ENCODE measurements around the gene MRPL3. TPM values are rescaled to one million over a fixed set of nuclear protein-coding genes. Genes with fewer than 3 reads are reported as not detected.
A peak's percentile ranks its signal among the peaks of the same experiment; 100 is the strongest.

Gene MRPL3
- total and polyA plus RNA-seq, 2 experiments from 2014 or later: 115 to 120 TPM

DNA sequence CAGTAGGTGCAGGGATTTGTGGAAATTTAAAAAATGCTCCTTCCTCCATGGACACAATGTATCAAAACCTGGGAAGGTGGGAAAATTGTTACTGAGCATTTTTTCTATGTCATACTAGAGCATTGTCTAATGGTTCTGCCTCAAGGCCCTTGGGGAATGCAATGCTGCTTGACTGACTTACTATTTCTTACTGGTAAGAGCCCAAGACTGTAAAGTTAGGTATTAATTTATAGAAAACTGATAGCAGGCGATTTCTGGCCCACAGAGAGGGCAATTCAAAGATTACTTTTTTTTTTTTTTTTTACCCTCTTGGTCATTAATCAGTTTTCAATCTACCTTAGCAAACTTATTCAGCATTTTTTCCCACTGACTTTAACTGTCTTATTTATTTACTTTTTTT, 38.5 kb upstream of the MRPL3 start:
- no peak overlapping the region for H2AFZ ChIP-seq

DNA sequence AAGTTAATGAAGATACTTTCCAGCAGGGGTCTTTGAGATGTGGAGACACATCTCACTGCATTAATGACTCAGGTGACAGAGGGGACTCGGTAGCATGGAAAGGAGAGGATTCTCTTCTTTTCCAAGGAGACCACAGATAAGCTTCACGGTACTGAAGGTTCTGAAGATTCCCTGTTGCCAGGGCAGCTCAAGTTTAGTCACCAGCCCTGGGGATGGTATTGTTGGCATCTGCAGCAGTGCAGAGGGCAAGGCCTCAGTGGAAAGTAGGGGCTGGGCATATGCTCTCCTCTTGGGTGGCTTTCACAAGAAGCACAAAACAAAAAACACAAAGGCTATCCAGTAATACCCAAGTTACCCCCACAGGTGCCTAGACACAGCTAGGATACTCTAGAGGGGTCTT, 38.0 kb upstream of the MRPL3 start:
- H3K4me3 ChIP-seq: no peak overlapping the region
- no peak overlapping the region for H3K27ac ChIP-seq
- no peak for DNase-seq
- peaks cover 25% of the 10 kb centered on the region for H3F3A ChIP-seq (ENCODE audit: insufficient read depth)
- H2AFZ ChIP-seq: no peak overlapping the region
- no peaks in the 10 kb centered on the region for H4K20me1 ChIP-seq (ENCODE audit: insufficient read depth)
- no peaks in the 10 kb centered on the region for H3K9me2 ChIP-seq (ENCODE audit: insufficient read depth)
- H3K9me3 ChIP-seq (ENCODE audit: low read depth): no peaks in the 10 kb centered on the region
- H3K4me1 ChIP-seq (ENCODE audit: insufficient read depth): peaks cover 27% of the 10 kb centered on the region
- H3K27me3 ChIP-seq (replicated peaks; ENCODE audit: insufficient read depth): no peaks in the 10 kb centered on the region
- H3K4me2 ChIP-seq (ENCODE audit: unreplicated experiment): no peak overlapping the region
- no peaks in the 10 kb centered on the region for H3K79me2 ChIP-seq (ENCODE audit: insufficient read depth)
- H3K36me3 ChIP-seq (ENCODE audit: low read depth): no peaks in the 10 kb centered on the region
- H3K9ac ChIP-seq: no peak overlapping the region
- in situ Hi-C loops (cut with MboI): loop anchor here (25.0 kb wide), 1 partner anchor 471 kb away; no protein-coding TSS in a partner anchor
- TF ChIP-seq EZH2phosphoT487 (IDR thresholded peaks at IDR 0.05; ENCODE audit: insufficient read depth, low read depth) (no peak), EZH2 (IDR thresholded peaks at IDR 0.05; ENCODE audit: insufficient read depth, poor library complexity, severe bottlenecking) (no peak)
- 67 to 77% methylated on average over 2 of the region's 2 CpGs for WGBS, 2 experiments (ENCODE audit: low coverage in 1 of 2, low lambda C conversion rate in 2 of 2, missing lambda C conversion rate in 2 of 2)

More for the DNA sequence above, 38.5 kb upstream of the MRPL3 start:
- Histone ChIP-seq H3K4me3 (no peak overlapping the region), H3K4me1 (ENCODE audit: insufficient read depth) (peaks cover 27% of the 10 kb centered on the region), H3K27me3 (replicated peaks; ENCODE audit: insufficient read depth) (no peaks in the 10 kb centered on the region), H3K27ac (no peak overlapping the region), H3K36me3 (ENCODE audit: low read depth) (no peaks in the 10 kb centered on the region), H3K9me3 (ENCODE audit: low read depth) (no peaks in the 10 kb centered on the region), H3K4me2 (ENCODE audit: unreplicated experiment) (no peak overlapping the region), H3K9me2 (ENCODE audit: insufficient read depth) (no peaks in the 10 kb centered on the region), H3K9ac (no peak overlapping the region), H3K79me2 (ENCODE audit: insufficient read depth) (no peaks in the 10 kb centered on the region), H3F3A (ENCODE audit: insufficient read depth) (peaks cover 25% of the 10 kb centered on the region; the same call in 1 of the 2 replicates), H4K20me1 (ENCODE audit: insufficient read depth) (no peaks in the 10 kb centered on the region)
- in situ Hi-C loops (cut with MboI): loop anchor here (25.0 kb wide), 1 partner anchor 471 kb away; no protein-coding TSS in a partner anchor
- no peak for TF ChIP-seq EZH2 (IDR thresholded peaks at IDR 0.05; ENCODE audit: insufficient read depth, poor library complexity, severe bottlenecking)
- TF ChIP-seq EZH2phosphoT487 (IDR thresholded peaks at IDR 0.05; ENCODE audit: insufficient read depth, low read depth): no peak
- WGBS, 2 experiments (ENCODE audit: low coverage in 1 of 2, low lambda C conversion rate in 2 of 2, missing lambda C conversion rate in 2 of 2): 78 to 82% methylated on average over 1 of the region's 1 CpG
- DNase-seq: no peak

DNA sequence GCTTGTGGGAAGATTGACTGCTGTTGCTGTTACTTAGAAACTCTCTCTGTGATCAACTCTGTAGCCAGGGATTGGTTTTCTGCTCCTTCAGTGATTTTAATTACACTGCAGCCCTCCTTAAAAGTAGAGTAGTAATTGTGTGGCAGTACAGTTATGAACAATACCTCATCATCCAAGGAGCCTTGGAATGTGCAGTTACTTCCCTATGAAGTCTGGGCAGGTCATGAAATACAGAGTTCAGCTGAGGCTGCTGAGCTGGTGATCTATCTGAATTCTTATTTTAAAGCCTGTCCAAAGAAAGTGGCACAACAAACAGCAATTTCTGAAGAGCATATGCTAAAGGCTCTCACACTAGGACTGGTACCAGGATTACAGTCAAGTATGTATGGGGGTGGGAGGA, 37.4 kb upstream of the MRPL3 start:
- H3K4me2 ChIP-seq (ENCODE audit: unreplicated experiment): peak overlapping the region; percentile 17
- no peak overlapping the region for H2AFZ ChIP-seq
- H3K9me3 ChIP-seq (ENCODE audit: low read depth): no peaks in the 10 kb centered on the region
- H3K4me3 ChIP-seq: no peak overlapping the region
- H3K4me1 ChIP-seq (ENCODE audit: insufficient read depth): peaks cover 31% of the 10 kb centered on the region
- no peaks in the 10 kb centered on the region for H3K27me3 ChIP-seq (replicated peaks; ENCODE audit: insufficient read depth)
- peak; percentile 24 for DNase-seq
- in situ Hi-C loops (cut with MboI): loop anchor here (25.0 kb wide), 1 partner anchor 472 kb away; no protein-coding TSS in a partner anchor
- TF ChIP-seq EZH2 (IDR thresholded peaks at IDR 0.05; ENCODE audit: insufficient read depth, poor library complexity, severe bottlenecking) (no peak), EZH2phosphoT487 (IDR thresholded peaks at IDR 0.05; ENCODE audit: insufficient read depth, low read depth) (no peak)
- H3K36me3 ChIP-seq (ENCODE audit: low read depth): no peaks in the 10 kb centered on the region
- no peaks in the 10 kb centered on the region for H3K79me2 ChIP-seq (ENCODE audit: insufficient read depth)
- H3F3A ChIP-seq (ENCODE audit: insufficient read depth): peaks cover 25% of the 10 kb centered on the region
- H4K20me1 ChIP-seq (ENCODE audit: insufficient read depth): no peaks in the 10 kb centered on the region
- H3K27ac ChIP-seq: 0 out of 2 replicates have a peak overlapping the region, but pooled peaks have one; percentile 11
- H3K9me2 ChIP-seq (ENCODE audit: insufficient read depth): no peaks in the 10 kb centered on the region
- no peak overlapping the region for H3K9ac ChIP-seq

DNA sequence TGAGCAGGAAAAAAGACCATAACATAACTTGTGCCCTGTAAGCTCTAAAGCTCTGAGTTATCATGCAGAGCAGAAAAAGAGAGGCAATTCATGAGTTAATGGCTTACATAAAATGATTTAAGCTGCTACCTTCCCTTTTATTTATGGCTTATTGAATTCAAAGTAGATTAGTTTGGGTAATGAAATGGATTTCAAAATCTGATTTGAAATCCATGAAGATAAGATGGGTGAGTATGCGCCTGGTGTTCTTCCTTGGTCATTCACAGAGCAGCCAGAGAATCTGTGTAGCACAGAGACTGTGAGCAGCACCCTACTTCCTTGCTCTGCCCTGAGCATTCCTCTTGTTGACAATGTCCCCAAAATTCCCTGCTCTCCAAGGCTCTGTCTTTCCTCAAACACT, 36.2 kb upstream of the MRPL3 start:
- H3F3A ChIP-seq (ENCODE audit: insufficient read depth): peaks cover 21% of the 10 kb centered on the region
- H3K36me3 ChIP-seq (ENCODE audit: low read depth): no peaks in the 10 kb centered on the region
- H3K4me1 ChIP-seq (ENCODE audit: insufficient read depth): peaks cover 32% of the 10 kb centered on the region
- H3K27ac ChIP-seq: no peak overlapping the region
- H3K79me2 ChIP-seq (ENCODE audit: insufficient read depth): no peaks in the 10 kb centered on the region
- H2AFZ ChIP-seq: no peak overlapping the region
- WGBS, 2 experiments (ENCODE audit: low coverage in 1 of 2, low lambda C conversion rate in 2 of 2, missing lambda C conversion rate in 2 of 2): 90 to 95% methylated on average over 1 of the region's 1 CpG
- in situ Hi-C loops (cut with MboI): loop anchor here (25.0 kb wide), 1 partner anchor 473 kb away; no protein-coding TSS in a partner anchor
- no peaks in the 10 kb centered on the region for H3K9me3 ChIP-seq (ENCODE audit: low read depth)
- H4K20me1 ChIP-seq (ENCODE audit: insufficient read depth): no peaks in the 10 kb centered on the region
- TF ChIP-seq EZH2phosphoT487 (IDR thresholded peaks at IDR 0.05; ENCODE audit: insufficient read depth, low read depth) (no peak), EZH2 (IDR thresholded peaks at IDR 0.05; ENCODE audit: insufficient read depth, poor library complexity, severe bottlenecking) (no peak)
- no peak for DNase-seq
- H3K4me3 ChIP-seq: no peak overlapping the region
- H3K4me2 ChIP-seq (ENCODE audit: unreplicated experiment): no peak overlapping the region
- no peaks in the 10 kb centered on the region for H3K9me2 ChIP-seq (ENCODE audit: insufficient read depth)
- no peaks in the 10 kb centered on the region for H3K27me3 ChIP-seq (replicated peaks; ENCODE audit: insufficient read depth)
- H3K9ac ChIP-seq: no peak overlapping the region

DNA sequence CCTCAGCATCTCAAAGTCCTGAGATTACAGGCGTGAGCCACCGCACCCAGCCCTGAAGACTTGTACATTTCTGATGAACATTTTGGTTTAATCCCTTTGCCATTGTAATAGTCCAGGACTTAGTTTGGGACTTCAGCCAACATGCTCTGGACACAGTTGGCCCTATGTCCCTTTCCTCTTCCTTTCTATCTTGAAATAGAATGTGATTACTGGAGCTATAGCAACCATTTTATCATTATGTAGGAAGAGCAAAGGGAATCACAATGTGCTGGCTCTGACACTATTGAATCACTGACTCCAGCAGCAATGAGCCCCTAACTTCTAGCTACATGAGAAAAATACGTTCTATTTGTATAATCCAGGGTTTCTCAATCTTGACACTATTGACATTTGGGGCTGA, 34.8 kb upstream of the MRPL3 start:
- H3K27me3 ChIP-seq (replicated peaks; ENCODE audit: insufficient read depth): no peaks in the 10 kb centered on the region
- H3K4me3 ChIP-seq: no peak overlapping the region
- no peak for TF ChIP-seq EZH2 (IDR thresholded peaks at IDR 0.05; ENCODE audit: insufficient read depth, poor library complexity, severe bottlenecking)
- H3K36me3 ChIP-seq (ENCODE audit: low read depth): no peaks in the 10 kb centered on the region
- DNase-seq: no peak
- no peaks in the 10 kb centered on the region for H3K9me3 ChIP-seq (ENCODE audit: low read depth)
- no peaks in the 10 kb centered on the region for H4K20me1 ChIP-seq (ENCODE audit: insufficient read depth)
- H3K9me2 ChIP-seq (ENCODE audit: insufficient read depth): no peaks in the 10 kb centered on the region
- H3K4me2 ChIP-seq (ENCODE audit: unreplicated experiment): no peak overlapping the region
- no peak overlapping the region for H3K9ac ChIP-seq
- H3F3A ChIP-seq (ENCODE audit: insufficient read depth): peaks cover 19% of the 10 kb centered on the region
- in situ Hi-C loops (cut with MboI): loop anchor here (25.0 kb wide), 1 partner anchor 475 kb away; no protein-coding TSS in a partner anchor
- H3K79me2 ChIP-seq (ENCODE audit: insufficient read depth): no peaks in the 10 kb centered on the region
- 84 to 87% methylated on average over 3 of the region's 3 CpGs for WGBS, 2 experiments (ENCODE audit: low coverage in 1 of 2, low lambda C conversion rate in 2 of 2, missing lambda C conversion rate in 2 of 2)
- no peak overlapping the region for H3K27ac ChIP-seq
- H2AFZ ChIP-seq: no peak overlapping the region
- peaks cover 26% of the 10 kb centered on the region for H3K4me1 ChIP-seq (ENCODE audit: insufficient read depth)
